B cell (primary cell): ENCODE measurements around the gene GALNT5.

Source experiments
- EZH2 ChIP-seq: IDR thresholded peaks from 2 replicates; pipeline ENCODE4 v1.6.1; 2012; ENCODE audit warnings: borderline replicate concordance, low read depth, mild to moderate bottlenecking, moderate library complexity, low read length; ENCODE audit not compliant: insufficient read depth, poor library complexity, severe bottlenecking
- TF ChIP-seq, protein P1 (sequence below): fragments of 200-600 bp; IDR thresholded peaks from one replicate; pipeline ENCODE4 v1.8.0; 2022; ENCODE audit warnings: antibody characterized with exemption, mild to moderate bottlenecking

DNA sequence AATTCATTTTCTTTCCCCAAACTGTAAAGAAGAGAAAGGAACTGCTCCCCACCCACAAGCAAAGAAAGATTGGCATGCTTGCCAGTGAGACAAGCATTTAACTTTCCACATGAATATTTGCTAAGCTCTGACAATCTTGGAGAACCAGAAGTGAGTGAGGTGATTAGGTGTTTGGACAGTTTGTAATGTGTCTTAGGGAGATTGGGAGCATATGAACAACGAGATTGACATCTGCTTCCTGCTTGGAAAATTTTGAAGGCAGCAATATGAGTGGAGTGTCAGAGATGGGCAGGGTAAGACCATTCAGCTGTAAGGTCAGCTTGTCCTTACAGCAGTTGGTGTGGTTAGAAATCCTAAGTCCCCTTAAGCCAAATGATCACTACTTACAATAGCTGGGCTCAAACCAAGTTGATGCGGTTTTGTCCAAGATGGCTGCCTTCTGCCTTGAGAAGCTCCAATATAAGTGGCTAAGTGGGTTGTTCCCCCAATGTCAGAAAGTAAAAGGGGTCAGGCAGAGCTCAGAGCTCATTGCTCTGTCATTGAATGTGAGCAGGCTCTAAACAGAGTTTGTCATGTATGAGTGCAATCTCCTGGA, 36.0 kb upstream of the GALNT5 start:
- TF ChIP-seq, protein P1, sequence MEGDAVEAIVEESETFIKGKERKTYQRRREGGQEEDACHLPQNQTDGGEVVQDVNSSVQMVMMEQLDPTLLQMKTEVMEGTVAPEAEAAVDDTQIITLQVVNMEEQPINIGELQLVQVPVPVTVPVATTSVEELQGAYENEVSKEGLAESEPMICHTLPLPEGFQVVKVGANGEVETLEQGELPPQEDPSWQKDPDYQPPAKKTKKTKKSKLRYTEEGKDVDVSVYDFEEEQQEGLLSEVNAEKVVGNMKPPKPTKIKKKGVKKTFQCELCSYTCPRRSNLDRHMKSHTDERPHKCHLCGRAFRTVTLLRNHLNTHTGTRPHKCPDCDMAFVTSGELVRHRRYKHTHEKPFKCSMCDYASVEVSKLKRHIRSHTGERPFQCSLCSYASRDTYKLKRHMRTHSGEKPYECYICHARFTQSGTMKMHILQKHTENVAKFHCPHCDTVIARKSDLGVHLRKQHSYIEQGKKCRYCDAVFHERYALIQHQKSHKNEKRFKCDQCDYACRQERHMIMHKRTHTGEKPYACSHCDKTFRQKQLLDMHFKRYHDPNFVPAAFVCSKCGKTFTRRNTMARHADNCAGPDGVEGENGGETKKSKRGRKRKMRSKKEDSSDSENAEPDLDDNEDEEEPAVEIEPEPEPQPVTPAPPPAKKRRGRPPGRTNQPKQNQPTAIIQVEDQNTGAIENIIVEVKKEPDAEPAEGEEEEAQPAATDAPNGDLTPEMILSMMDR: no peak
- no peak for TF ChIP-seq EZH2
